Right lobe of liver (tissue), 6 donors: ENCODE data around the gene SH3BP4. TPM values are rescaled to one million over a fixed set of nuclear protein-coding genes. Genes with fewer than 3 reads are reported as not detected.
A peak's percentile ranks its signal among the peaks of the same experiment; 100 is the strongest.

ENCODE experiments used
- ATAC-seq, 4 donors: fragments of 200-7000 bp; cut with Tn5 transposase; one replicate each; pipeline ENCODE4 v1.9.1; 2020; ENCODE audit warnings: mild to moderate bottlenecking in 4 of 4, moderate library complexity in 4 of 4
- DNase-seq, 3 donors: peaks; one replicate each; pipeline ENCODE4 v3.0.0-alpha.2; 2020
- H3K27ac ChIP-seq, 3 donors: fragments of 200-600 bp; one replicate each; pipeline ENCODE4 v1.8.0; 2022
- H3K27me3 ChIP-seq, 2 donors: fragments of 200-600 bp; one replicate each; pipeline ENCODE4 v1.8.0; 2022
- H3K36me3 ChIP-seq, 4 donors: fragments of 200-600 bp; sonication (generic) in 1 of 4; one replicate each; pipeline versions ENCODE4 v1.5.1 to v1.8.0; 2017 to 2022; ENCODE audit warnings: control low read depth in 1 of 4
- H3K4me1 ChIP-seq, 4 donors: fragments of 200-600 bp; sonication (generic) in 1 of 4; one replicate each; pipeline versions ENCODE4 v1.5.1 to v1.8.0; 2017 to 2022; ENCODE audit warnings: control low read depth in 1 of 4
- H3K4me3 ChIP-seq, 3 donors: fragments of 200-600 bp; one replicate each; pipeline ENCODE4 v1.8.0; 2022
- H3K9me3 ChIP-seq, 4 donors: fragments of 200-600 bp; sonication (generic) in 1 of 4; one replicate each; pipeline versions ENCODE4 v1.5.1 to v1.8.0; 2017 to 2022; ENCODE audit warnings: control low read depth in 1 of 4
- POLR2A ChIP-seq: fragments of 450-650 bp; IDR thresholded peaks from one replicate; pipeline ENCODE4 v1.6.1; 2017; ENCODE audit warnings: antibody characterized with exemption, mild to moderate bottlenecking
- WGBS: methylation state at CpG from one replicate; pipeline ENCODE4 v1.1.6; 2018; ENCODE audit warnings: low coverage, low lambda C conversion rate; ENCODE audit not compliant: insufficient coverage; ENCODE audit errors: missing lambda C conversion rate; 5-methylcytosine and 5-hydroxymethylcytosine counted together
- intact Hi-C, 2 donors: fragments of 100-400 bp; cut with DNase I; formaldehyde crosslinking; loops; one replicate each; pipeline versions ENCODE4 v1.11.2 to v1.14.1; 2022
- total RNA-seq, 6 experiments: library from RNA; depleted of rRNA in 2 of 6; stranded (reverse); fragments of >200 nt in 2 of 6; fragmentation: NEBNext Ultra II Directional in 3 of 6; extraction: Animal tissue kit (Norgen Biotek cat#: 25700) in 3 of 6; gene quantifications; one replicate each; pipeline versions ENCODE4 v1.1.0 to v1.2.4, GENCODE V29; 2016 to 2023
- TF ChIP-seq, protein P1 (sequence below), 4 donors: fragments of 200-600 bp in 3 of 4; fragments of 450-650 bp in 1 of 4; IDR thresholded peaks; one replicate each; pipeline versions ENCODE4 v1.5.1 to v1.8.0; 2016 to 2022; ENCODE audit warnings: antibody characterized with exemption in 4 of 4, mild to moderate bottlenecking in 2 of 4
- donor health status: DM: no; HTN: yes; CAD: no.
- donor health status: DM: no; HTN: no; CAD: no.
- donor health status: DM: no; HTN: no; CAD: no.
- donor health status: DM: no; HTN: yes; CAD: no.
- donor health status: DM: no; HTN: yes; CAD: no.

Gene SH3BP4
- total RNA-seq, 6 experiments from 2014 or later = 18.8 to 30.4 (median 26.3) TPM

DNA sequence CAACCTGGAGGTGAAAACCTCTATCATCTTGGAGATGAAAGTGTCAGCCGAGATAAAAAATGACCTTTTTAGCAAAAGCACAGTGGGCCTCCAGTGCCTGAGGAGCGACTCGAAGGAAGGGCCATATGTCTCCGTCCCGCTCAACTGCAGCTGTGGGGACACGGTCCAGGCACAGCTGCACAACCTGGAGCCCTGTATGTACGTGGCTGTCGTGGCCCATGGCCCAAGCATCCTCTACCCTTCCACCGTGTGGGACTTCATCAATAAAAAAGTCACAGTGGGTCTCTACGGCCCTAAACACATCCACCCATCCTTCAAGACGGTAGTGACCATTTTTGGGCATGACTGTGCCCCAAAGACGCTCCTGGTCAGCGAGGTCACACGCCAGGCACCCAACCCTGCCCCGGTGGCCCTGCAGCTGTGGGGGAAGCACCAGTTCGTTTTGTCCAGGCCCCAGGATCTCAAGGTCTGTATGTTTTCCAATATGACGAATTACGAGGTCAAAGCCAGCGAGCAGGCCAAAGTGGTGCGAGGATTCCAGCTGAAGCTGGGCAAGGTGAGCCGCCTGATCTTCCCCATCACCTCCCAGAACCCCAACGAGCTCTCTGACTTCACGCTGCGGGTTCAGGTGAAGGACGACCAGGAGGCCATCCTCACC, 90.2 kb downstream of the SH3BP4 start:
- no peaks in the 10 kb centered on the region for H3K4me1 ChIP-seq
- H3K4me3 ChIP-seq = no peak overlapping the region
- H3K36me3 ChIP-seq = peaks cover 0 to 31% (median 13%) of the 10 kb centered on the region in 4 donors
- H3K27me3 ChIP-seq = no peaks in the 10 kb centered on the region
- H3K9me3 ChIP-seq = no peaks in the 10 kb centered on the region
- WGBS = 91% methylated on average over 15 of the region's 25 CpGs
- intact Hi-C loops = no loop called here
- TF ChIP-seq POLR2A = no peak
- TF ChIP-seq, protein P1, sequence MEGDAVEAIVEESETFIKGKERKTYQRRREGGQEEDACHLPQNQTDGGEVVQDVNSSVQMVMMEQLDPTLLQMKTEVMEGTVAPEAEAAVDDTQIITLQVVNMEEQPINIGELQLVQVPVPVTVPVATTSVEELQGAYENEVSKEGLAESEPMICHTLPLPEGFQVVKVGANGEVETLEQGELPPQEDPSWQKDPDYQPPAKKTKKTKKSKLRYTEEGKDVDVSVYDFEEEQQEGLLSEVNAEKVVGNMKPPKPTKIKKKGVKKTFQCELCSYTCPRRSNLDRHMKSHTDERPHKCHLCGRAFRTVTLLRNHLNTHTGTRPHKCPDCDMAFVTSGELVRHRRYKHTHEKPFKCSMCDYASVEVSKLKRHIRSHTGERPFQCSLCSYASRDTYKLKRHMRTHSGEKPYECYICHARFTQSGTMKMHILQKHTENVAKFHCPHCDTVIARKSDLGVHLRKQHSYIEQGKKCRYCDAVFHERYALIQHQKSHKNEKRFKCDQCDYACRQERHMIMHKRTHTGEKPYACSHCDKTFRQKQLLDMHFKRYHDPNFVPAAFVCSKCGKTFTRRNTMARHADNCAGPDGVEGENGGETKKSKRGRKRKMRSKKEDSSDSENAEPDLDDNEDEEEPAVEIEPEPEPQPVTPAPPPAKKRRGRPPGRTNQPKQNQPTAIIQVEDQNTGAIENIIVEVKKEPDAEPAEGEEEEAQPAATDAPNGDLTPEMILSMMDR (IDR thresholded peaks at IDR 0.05) = no peak
- no peak for ATAC-seq
- H3K27ac ChIP-seq = no peak overlapping the region
- DNase-seq = no peak

GRCh38 chr2:235042576-235043515, 91.0 kb downstream of the SH3BP4 start:
- no peak for DNase-seq
- intact Hi-C loops = no loop called here
- no peak for ATAC-seq

DNA sequence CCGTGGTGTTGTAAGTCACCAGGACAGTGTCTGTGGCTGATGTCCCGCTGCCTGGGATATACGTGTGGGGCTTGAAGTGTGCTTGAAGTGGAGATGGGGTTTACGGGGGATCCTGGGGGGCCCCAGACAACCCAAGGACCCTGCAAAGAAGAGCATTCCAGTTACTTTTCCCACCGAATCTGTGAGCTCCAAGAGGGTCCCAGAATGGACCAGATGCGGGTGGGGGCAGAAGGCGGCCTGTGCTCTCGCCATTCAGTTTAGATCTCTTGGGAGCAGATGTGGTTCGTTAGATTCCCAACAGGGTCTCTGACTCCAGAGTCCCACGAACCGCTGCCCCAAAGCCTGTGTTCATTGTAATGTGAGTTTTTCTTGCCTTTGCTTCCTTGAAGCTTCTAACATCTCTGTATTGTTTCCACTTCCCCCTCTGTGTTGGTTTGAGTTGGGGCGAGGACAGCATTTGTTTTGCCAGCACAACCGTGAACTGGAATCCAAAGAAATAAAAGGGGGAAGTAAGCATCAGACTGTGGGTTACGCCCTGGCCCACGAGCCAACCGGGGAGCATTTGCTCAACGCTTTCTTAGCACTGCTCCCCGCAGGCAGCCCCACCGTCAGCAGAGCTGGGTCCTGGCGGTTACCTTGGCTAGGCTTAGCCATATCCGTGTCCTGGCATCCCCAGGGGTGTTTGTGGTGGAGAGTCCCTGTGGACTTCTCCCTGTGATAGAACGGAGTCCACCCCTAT, 92.1 kb downstream of the SH3BP4 start:
- intact Hi-C loops = no loop called here
- Histone ChIP-seq H3K4me1 (peaks cover 0 to 11% (median 5%) of the 10 kb centered on the region in 4 donors), H3K27me3 (no peaks in the 10 kb centered on the region), H3K27ac (no peak overlapping the region), H3K4me3 (no peak overlapping the region), H3K9me3 (no peaks in the 10 kb centered on the region), H3K36me3 (peaks cover 0 to 28% (median 13%) of the 10 kb centered on the region in 4 donors)
- WGBS = 76% methylated on average over 17 of the region's 22 CpGs
- TF ChIP-seq, protein P1 (IDR thresholded peaks at IDR 0.05) = no peak
- TF ChIP-seq POLR2A = no peak
- DNase-seq = no peak
- ATAC-seq = peak in 2 of 4 donors; percentile 4 to 19

More at GRCh38 chr2:235042576-235043515, 91.0 kb downstream of the SH3BP4 start:
- Histone ChIP-seq H3K4me1 (peaks cover 0 to under 1% (median under 1%) of the 10 kb centered on the region in 4 donors), H3K36me3 (peaks cover 0 to 28% (median 13%) of the 10 kb centered on the region in 4 donors), H3K4me3 (no peak overlapping the region), H3K27ac (no peak overlapping the region), H3K27me3 (no peaks in the 10 kb centered on the region), H3K9me3 (no peaks in the 10 kb centered on the region)
- 95% methylated on average over 24 of the region's 49 CpGs for WGBS
- TF ChIP-seq POLR2A = no peak
- TF ChIP-seq, protein P1 (IDR thresholded peaks at IDR 0.05) = no peak

DNA sequence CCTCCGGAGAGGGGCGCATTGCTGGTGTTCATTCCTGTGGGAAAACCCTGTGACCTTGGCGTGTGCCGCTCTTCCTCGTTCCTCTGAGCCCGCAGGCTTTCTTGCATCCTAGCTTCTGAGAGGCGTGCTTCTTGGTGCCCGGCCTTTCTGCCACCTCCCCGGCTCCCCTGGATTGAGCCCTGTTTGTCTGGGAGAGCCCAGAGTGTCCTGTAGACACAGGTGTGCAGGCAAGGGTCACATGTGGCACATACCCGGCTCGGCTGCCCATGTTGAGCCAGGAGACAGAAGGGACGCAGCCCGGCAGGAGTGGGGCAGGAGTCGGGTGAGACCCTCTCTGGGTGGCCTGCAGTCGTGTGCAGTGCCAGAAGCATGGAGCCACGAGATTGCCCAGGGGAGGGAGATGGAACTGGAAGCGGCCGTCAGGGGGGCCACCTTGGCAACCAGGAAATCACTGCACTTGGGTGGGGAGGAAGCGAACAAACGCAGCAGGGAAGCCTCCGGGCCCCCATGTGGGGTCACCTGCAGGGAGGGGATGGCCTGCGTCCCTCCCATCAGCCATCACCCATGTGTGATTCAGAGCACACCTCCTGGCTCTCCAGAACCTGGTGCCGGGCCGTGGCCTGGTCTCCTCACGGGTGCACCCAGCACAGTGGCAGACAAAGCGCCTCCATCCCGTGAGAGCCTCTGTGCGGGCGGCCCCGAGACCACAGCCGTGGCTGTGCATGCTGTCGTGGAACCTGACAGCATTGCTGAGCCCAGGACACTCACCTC, 92.9 kb downstream of the SH3BP4 start:
- H3K9me3 ChIP-seq = no peaks in the 10 kb centered on the region
- intact Hi-C loops = no loop called here
- DNase-seq = peak in 1 of 3 donors; percentile 42
- no peak for ATAC-seq
- no peak overlapping the region for H3K27ac ChIP-seq
- no peak overlapping the region for H3K4me3 ChIP-seq
- peaks cover 0 to 28% (median 13%) of the 10 kb centered on the region in 4 donors for H3K36me3 ChIP-seq
- no peaks in the 10 kb centered on the region for H3K27me3 ChIP-seq
- peaks cover 0 to 19% (median 9%) of the 10 kb centered on the region in 4 donors for H3K4me1 ChIP-seq
- WGBS = 58% methylated on average over 6 of the region's 32 CpGs
- TF ChIP-seq, protein P1 (IDR thresholded peaks at IDR 0.05) = no peak
- no peak for TF ChIP-seq POLR2A
